Measurements from ENCODE around the gene DIP2C.

DNA sequence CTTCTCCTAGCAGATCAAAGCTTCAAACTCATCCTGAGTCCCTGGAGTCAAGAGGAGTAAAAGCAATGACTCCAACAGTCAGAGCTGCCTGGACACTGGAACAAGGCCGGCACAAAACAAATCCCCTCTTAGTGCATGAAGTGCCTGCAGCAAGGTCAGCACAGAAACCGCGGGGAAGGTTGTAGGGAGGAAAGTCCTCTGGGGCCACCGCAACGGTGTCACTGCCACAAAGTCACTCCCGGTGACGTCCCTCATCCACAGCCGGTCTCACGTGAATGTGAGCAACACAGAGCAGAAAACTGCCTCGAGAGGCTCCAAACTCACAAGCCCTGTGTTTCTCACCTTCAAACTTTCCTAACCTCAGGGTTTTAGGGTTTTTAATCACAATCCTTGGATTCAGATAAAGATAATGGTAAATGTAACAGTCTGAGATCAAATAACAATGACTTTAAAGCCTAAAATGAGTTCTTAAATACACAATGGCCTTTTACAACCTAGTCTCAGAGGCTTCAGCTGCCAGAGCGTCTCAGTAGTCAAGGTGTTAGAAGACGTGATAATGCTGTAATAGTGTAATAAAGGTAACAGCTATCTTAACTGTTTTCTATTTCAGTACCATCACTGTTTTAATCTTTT is 279.9 kb downstream of the DIP2C start:
- TF ChIP-seq, protein P1, sequence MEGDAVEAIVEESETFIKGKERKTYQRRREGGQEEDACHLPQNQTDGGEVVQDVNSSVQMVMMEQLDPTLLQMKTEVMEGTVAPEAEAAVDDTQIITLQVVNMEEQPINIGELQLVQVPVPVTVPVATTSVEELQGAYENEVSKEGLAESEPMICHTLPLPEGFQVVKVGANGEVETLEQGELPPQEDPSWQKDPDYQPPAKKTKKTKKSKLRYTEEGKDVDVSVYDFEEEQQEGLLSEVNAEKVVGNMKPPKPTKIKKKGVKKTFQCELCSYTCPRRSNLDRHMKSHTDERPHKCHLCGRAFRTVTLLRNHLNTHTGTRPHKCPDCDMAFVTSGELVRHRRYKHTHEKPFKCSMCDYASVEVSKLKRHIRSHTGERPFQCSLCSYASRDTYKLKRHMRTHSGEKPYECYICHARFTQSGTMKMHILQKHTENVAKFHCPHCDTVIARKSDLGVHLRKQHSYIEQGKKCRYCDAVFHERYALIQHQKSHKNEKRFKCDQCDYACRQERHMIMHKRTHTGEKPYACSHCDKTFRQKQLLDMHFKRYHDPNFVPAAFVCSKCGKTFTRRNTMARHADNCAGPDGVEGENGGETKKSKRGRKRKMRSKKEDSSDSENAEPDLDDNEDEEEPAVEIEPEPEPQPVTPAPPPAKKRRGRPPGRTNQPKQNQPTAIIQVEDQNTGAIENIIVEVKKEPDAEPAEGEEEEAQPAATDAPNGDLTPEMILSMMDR (IDR thresholded peaks at IDR 0.05), result no peak
- no peak for TF ChIP-seq POLR2A (IDR thresholded peaks at IDR 0.05)
